ENCODE measurements around the gene SH3RF3.

DNA sequence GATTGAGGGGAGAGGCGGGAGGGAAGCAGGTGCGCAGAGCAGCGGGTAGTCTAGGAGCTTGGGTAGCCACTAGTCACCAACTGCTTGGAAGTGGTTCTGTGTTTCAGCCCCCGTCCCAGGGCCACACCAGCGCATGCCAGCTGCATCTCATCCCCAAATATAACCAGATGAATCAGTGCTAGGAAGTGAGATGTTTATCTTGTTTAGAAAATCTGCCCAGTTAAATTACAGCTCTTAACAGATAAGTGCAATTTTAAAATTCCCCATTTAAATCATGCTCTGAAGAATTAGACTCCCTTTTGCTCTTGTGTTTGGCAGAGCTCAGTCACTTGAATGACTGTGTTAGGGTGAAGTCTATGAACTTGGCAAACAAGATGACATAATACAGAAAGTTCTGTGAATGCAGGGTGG lies 291.0 kb downstream of the SH3RF3 start:
- TF ChIP-seq RCOR1 (IDR thresholded peaks at IDR 0.05; ENCODE audit: low read length), result peak; percentile 78; the same call in 1 of the 2 replicates
- TF ChIP-seq, protein P1, sequence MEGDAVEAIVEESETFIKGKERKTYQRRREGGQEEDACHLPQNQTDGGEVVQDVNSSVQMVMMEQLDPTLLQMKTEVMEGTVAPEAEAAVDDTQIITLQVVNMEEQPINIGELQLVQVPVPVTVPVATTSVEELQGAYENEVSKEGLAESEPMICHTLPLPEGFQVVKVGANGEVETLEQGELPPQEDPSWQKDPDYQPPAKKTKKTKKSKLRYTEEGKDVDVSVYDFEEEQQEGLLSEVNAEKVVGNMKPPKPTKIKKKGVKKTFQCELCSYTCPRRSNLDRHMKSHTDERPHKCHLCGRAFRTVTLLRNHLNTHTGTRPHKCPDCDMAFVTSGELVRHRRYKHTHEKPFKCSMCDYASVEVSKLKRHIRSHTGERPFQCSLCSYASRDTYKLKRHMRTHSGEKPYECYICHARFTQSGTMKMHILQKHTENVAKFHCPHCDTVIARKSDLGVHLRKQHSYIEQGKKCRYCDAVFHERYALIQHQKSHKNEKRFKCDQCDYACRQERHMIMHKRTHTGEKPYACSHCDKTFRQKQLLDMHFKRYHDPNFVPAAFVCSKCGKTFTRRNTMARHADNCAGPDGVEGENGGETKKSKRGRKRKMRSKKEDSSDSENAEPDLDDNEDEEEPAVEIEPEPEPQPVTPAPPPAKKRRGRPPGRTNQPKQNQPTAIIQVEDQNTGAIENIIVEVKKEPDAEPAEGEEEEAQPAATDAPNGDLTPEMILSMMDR (IDR thresholded peaks at IDR 0.05), result no peak
- peak; percentile 27; the same call in 1 of the 2 replicates for TF ChIP-seq POLR2AphosphoS5 (IDR thresholded peaks at IDR 0.05; ENCODE audit: low read depth, low read length)
- TF ChIP-seq ELF1 (IDR thresholded peaks at IDR 0.05), result no peak
- TF ChIP-seq TAF1 (IDR thresholded peaks at IDR 0.05; ENCODE audit: borderline replicate concordance, low read depth, low read length), result no peak
- TF ChIP-seq CHD2 (IDR thresholded peaks at IDR 0.05; ENCODE audit: low read length, partially characterized antibody), result no peak
- peak; percentile 91 for TF ChIP-seq TCF12 (IDR thresholded peaks at IDR 0.05)
- TF ChIP-seq, protein P2, sequence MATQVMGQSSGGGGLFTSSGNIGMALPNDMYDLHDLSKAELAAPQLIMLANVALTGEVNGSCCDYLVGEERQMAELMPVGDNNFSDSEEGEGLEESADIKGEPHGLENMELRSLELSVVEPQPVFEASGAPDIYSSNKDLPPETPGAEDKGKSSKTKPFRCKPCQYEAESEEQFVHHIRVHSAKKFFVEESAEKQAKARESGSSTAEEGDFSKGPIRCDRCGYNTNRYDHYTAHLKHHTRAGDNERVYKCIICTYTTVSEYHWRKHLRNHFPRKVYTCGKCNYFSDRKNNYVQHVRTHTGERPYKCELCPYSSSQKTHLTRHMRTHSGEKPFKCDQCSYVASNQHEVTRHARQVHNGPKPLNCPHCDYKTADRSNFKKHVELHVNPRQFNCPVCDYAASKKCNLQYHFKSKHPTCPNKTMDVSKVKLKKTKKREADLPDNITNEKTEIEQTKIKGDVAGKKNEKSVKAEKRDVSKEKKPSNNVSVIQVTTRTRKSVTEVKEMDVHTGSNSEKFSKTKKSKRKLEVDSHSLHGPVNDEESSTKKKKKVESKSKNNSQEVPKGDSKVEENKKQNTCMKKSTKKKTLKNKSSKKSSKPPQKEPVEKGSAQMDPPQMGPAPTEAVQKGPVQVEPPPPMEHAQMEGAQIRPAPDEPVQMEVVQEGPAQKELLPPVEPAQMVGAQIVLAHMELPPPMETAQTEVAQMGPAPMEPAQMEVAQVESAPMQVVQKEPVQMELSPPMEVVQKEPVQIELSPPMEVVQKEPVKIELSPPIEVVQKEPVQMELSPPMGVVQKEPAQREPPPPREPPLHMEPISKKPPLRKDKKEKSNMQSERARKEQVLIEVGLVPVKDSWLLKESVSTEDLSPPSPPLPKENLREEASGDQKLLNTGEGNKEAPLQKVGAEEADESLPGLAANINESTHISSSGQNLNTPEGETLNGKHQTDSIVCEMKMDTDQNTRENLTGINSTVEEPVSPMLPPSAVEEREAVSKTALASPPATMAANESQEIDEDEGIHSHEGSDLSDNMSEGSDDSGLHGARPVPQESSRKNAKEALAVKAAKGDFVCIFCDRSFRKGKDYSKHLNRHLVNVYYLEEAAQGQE (IDR thresholded peaks at IDR 0.05; ENCODE audit: low read depth, low read length), result no peak
- TF ChIP-seq, protein P3, sequence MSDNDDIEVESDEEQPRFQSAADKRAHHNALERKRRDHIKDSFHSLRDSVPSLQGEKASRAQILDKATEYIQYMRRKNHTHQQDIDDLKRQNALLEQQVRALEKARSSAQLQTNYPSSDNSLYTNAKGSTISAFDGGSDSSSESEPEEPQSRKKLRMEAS (IDR thresholded peaks at IDR 0.05; ENCODE audit: low read depth), result no peak
- TF ChIP-seq RXRA (IDR thresholded peaks at IDR 0.05; ENCODE audit: borderline replicate concordance, low read depth), result no peak
- TF ChIP-seq EP300 (IDR thresholded peaks at IDR 0.05; ENCODE audit: borderline replicate concordance in 1 of 2, low read depth in 1 of 2, low read length in 1 of 2), result no peak; a peak in 2 of 4 replicates
- no peak for TF ChIP-seq SMC3 (IDR thresholded peaks at IDR 0.05; ENCODE audit: low read depth, low read length)

Measured in SK-N-SH (cell line).